KMS-11 (cell line): ENCODE measurements around the gene SLC66A2.

Experiments
- H2AFZ ChIP-seq: fragments of 200-600 bp; sonication (generic); 2 replicates; pipeline ENCODE4 v1.6.1; 2016; ENCODE audit warnings: antibody characterized with exemption, mixed run types, low read depth
- H3K27ac ChIP-seq: fragments of 200-600 bp; sonication (generic); 2 replicates; pipeline ENCODE4 v1.6.1; 2016; ENCODE audit warnings: mild to moderate bottlenecking, mixed run types
- H3K27me3 ChIP-seq: fragments of 200-600 bp; sonication (generic); 2 replicates; pipeline ENCODE4 v1.6.1; 2017; ENCODE audit warnings: mild to moderate bottlenecking, low read depth, mixed run types, moderate library complexity; ENCODE audit not compliant: insufficient read depth
- H3K36me3 ChIP-seq: fragments of 200-600 bp; sonication (generic); 2 replicates; pipeline ENCODE4 v1.6.1; 2017; ENCODE audit warnings: mild to moderate bottlenecking, mixed run types; ENCODE audit not compliant: insufficient read depth
- H3K4me1 ChIP-seq: fragments of 200-600 bp; sonication (generic); 2 replicates; pipeline ENCODE4 v1.6.1; 2016; ENCODE audit warnings: mild to moderate bottlenecking, low read depth, mixed run types; ENCODE audit not compliant: poor library complexity, severe bottlenecking
- H3K4me2 ChIP-seq: fragments of 200-600 bp; sonication (generic); 2 replicates; pipeline ENCODE4 v1.7.0; 2016; ENCODE audit warnings: mild to moderate bottlenecking, mixed run types
- H3K4me3 ChIP-seq: fragments of 200-600 bp; sonication (generic); IDR thresholded peaks from 2 replicates; pipeline ENCODE4 v1.6.1; 2017; ENCODE audit warnings: low read depth, low read length, mixed read lengths; ENCODE audit not compliant: insufficient read depth
- H3K79me2 ChIP-seq: fragments of 200-600 bp; sonication (generic); 2 replicates; pipeline ENCODE4 v1.6.1; 2016; ENCODE audit warnings: low read depth, mixed run types; ENCODE audit not compliant: insufficient read depth
- H3K9ac ChIP-seq: fragments of 200-600 bp; sonication (generic); 2 replicates; pipeline ENCODE4 v1.6.1; 2016; ENCODE audit warnings: mild to moderate bottlenecking, mixed run types
- H4K20me1 ChIP-seq: fragments of 200-600 bp; sonication (generic); 2 replicates; pipeline ENCODE4 v1.6.1; 2016; ENCODE audit warnings: mild to moderate bottlenecking, mixed run types; ENCODE audit not compliant: insufficient read depth
- TF ChIP-seq, protein P1 (sequence below): fragments of 200-600 bp; sonication (generic); conservative IDR thresholded peaks from 2 replicates; pipeline ENCODE4 v1.6.1; 2017; ENCODE audit warnings: low read depth, mild to moderate bottlenecking, antibody characterized with exemption, low read length, moderate library complexity, mixed read lengths

Gene SLC66A2

DNA sequence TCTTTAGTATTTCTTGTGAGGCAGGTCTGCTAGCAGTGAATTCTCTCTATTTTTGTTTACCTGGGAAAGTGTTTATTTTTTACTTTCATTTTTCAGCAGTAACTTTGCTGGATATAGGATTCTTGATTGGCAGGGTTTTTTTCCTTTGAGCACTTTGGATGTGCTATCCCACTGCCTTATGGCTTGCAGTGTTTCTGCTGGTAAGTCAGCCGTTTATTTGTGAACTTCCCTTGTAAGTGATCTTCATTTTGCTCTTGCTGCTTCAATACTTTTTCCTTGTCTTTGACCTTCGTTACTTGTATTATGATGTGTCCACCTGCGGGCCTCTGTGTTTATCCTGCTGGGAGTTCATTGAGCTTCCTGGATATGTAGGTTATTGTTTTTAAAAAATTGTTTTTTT lies 54.7 kb downstream of the SLC66A2 start:
- TF ChIP-seq, protein P1, sequence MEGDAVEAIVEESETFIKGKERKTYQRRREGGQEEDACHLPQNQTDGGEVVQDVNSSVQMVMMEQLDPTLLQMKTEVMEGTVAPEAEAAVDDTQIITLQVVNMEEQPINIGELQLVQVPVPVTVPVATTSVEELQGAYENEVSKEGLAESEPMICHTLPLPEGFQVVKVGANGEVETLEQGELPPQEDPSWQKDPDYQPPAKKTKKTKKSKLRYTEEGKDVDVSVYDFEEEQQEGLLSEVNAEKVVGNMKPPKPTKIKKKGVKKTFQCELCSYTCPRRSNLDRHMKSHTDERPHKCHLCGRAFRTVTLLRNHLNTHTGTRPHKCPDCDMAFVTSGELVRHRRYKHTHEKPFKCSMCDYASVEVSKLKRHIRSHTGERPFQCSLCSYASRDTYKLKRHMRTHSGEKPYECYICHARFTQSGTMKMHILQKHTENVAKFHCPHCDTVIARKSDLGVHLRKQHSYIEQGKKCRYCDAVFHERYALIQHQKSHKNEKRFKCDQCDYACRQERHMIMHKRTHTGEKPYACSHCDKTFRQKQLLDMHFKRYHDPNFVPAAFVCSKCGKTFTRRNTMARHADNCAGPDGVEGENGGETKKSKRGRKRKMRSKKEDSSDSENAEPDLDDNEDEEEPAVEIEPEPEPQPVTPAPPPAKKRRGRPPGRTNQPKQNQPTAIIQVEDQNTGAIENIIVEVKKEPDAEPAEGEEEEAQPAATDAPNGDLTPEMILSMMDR: no peak
- Histone ChIP-seq H3K79me2 (no peaks in the 10 kb centered on the region), H2AFZ (no peak overlapping the region), H3K36me3 (no peaks in the 10 kb centered on the region), H3K27ac (no peak overlapping the region), H4K20me1 (no peaks in the 10 kb centered on the region), H3K4me1 (no peaks in the 10 kb centered on the region), H3K4me2 (no peak overlapping the region), H3K27me3 (no peaks in the 10 kb centered on the region), H3K4me3 (no peak overlapping the region), H3K9ac (no peak overlapping the region)

DNA sequence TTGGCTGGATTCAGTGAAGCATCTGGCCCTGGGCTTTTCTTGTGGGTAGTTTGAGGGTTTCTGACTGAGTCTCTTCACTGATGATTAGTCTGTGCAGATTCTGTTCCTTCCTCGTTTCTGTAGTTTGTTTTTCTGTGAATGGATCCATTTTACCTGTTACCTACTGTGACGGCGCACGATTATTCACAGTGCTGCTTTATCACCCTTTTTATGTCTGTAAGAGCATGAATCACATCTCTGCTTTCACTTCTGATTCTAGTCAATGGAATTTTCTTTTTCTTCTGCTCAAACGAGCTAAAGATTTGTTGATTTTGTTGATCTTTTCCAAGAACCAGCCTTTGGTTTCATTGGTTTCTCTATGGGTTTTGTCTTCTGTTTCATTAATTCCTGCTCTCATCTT lies 60.8 kb downstream of the SLC66A2 start:
- Histone ChIP-seq H3K4me2 (no peak overlapping the region), H3K9ac (no peak overlapping the region)
- TF ChIP-seq, protein P1: no peak

DNA sequence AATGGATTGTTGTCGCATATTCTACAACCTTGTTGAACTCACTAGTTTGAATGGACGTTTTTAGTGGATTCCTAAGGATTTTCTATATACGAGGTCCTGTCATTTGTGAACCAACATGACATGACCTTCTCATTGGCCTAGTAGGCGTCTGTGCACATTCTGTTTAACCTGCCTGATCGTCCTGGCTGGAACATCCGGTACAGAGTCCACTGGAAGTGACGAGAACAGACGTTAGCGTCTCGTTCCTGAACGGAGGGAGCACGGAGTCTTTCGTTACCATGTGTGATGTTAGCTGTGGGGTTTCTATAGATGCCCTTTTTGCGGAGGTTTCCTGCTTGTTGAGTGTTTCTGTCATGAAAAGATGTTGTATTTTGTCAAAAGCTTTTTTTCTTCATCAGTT lies 61.9 kb downstream of the SLC66A2 start:
- no peak overlapping the region for H3K4me2 ChIP-seq
- no peak overlapping the region for H3K9ac ChIP-seq
- TF ChIP-seq, protein P1: no peak
- H2AFZ ChIP-seq: no peak overlapping the region
- no peaks in the 10 kb centered on the region for H3K27me3 ChIP-seq
- H3K4me1 ChIP-seq: no peaks in the 10 kb centered on the region
- H3K36me3 ChIP-seq: no peaks in the 10 kb centered on the region
- H3K79me2 ChIP-seq: no peaks in the 10 kb centered on the region
- H4K20me1 ChIP-seq: no peaks in the 10 kb centered on the region
- no peak overlapping the region for H3K4me3 ChIP-seq
- no peak overlapping the region for H3K27ac ChIP-seq

More for the DNA sequence above, 60.8 kb downstream of the SLC66A2 start:
- Histone ChIP-seq H3K27me3 (no peaks in the 10 kb centered on the region), H3K36me3 (no peaks in the 10 kb centered on the region), H4K20me1 (no peaks in the 10 kb centered on the region), H3K4me3 (no peak overlapping the region), H3K4me1 (no peaks in the 10 kb centered on the region), H2AFZ (no peak overlapping the region), H3K79me2 (no peaks in the 10 kb centered on the region), H3K27ac (no peak overlapping the region)

DNA sequence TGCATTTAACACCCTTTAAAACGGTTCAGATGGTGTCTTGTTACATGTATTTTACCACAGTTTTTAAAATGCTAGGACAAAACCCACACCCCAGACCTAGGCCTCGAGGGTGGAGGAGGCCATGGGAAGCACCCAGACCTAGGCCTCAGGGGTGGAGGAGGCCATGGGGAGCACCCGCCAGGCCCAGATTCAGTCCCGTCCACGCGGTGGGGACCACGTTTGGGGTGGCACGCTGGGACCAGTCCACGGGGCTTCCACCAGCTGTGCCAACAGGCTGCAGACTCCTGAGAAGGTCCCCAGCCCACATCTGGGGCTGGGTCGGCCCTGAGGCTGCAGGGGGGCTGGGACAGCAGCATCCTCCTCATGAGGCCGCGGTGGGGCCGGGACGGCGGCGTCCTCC lies 63.4 kb downstream of the SLC66A2 start:
- Histone ChIP-seq H4K20me1 (no peaks in the 10 kb centered on the region), H3K4me1 (no peaks in the 10 kb centered on the region), H2AFZ (no peak overlapping the region), H3K27ac (no peak overlapping the region), H3K4me2 (no peak overlapping the region), H3K4me3 (no peak overlapping the region), H3K9ac (no peak overlapping the region), H3K27me3 (no peaks in the 10 kb centered on the region), H3K36me3 (no peaks in the 10 kb centered on the region), H3K79me2 (no peaks in the 10 kb centered on the region)
- TF ChIP-seq, protein P1: no peak
